Kidney (tissue), 14 donors: ENCODE data around the gene PLEKHF1. TPM values are rescaled to one million over a fixed set of nuclear protein-coding genes. Genes with fewer than 3 reads are reported as not detected.

Source experiments
- DNase-seq, 5 donors: peaks; one replicate each; pipeline ENCODE4 v3.0.0-alpha.2; 2013 to 2020
- FAIRE-seq: peaks from 2 replicates; lab custom pipeline; 2012; peaks lifted over from hg19 to GRCh38; lab: Jason Lieb, UNC
- H3K27ac ChIP-seq, 2 donors: one replicate each; pipeline ENCODE4 v1.7.0; 2013; ENCODE audit warnings: low read depth in 2 of 2, low read length in 2 of 2, inconsistent platforms in 1 of 2
- H3K27me3 ChIP-seq: one replicate; pipeline ENCODE4 v1.7.1; 2013; ENCODE audit warnings: low read length, inconsistent platforms; ENCODE audit not compliant: control insufficient read depth, insufficient read depth
- H3K36me3 ChIP-seq, 3 donors: one replicate each; pipeline versions ENCODE4 v1.7.0 to v1.7.1; 2013; ENCODE audit warnings: low read length in 3 of 3, control low read depth in 1 of 3, inconsistent platforms in 1 of 3; ENCODE audit not compliant: insufficient read depth in 3 of 3, control insufficient read depth in 2 of 3
- H3K4me1 ChIP-seq, 3 donors: one replicate each; pipeline versions ENCODE4 v1.7.0 to v1.7.1; 2013; ENCODE audit warnings: low read length in 3 of 3, inconsistent platforms in 1 of 3, low read depth in 1 of 3; ENCODE audit not compliant: control insufficient read depth in 2 of 3, insufficient read depth in 2 of 3
- H3K4me3 ChIP-seq, 3 donors: one replicate each; pipeline versions ENCODE4 v1.7.0 to v1.8.1; 2013; ENCODE audit warnings: low read length in 3 of 3, control low read depth in 1 of 3, inconsistent platforms in 1 of 3
- H3K9ac ChIP-seq, 3 donors: one replicate each; pipeline versions ENCODE4 v1.7.0 to v1.7.1; 2013; ENCODE audit warnings: low read length in 3 of 3, control low read depth in 1 of 3, inconsistent platforms in 1 of 3
- H3K9me3 ChIP-seq, 3 donors: one replicate each; pipeline versions ENCODE4 v1.7.0 to v1.7.1; 2013; ENCODE audit warnings: low read length in 3 of 3, control low read depth in 1 of 3, inconsistent platforms in 1 of 3; ENCODE audit not compliant: control insufficient read depth in 2 of 3, insufficient read depth in 1 of 3
- CTCF ChIP-seq: IDR thresholded peaks from 3 replicates; pipeline ENCODE4 v1.5.1; 2012; ENCODE audit warnings: mild to moderate bottlenecking, moderate library complexity, borderline replicate concordance; ENCODE audit not compliant: insufficient read depth; ENCODE audit errors: extremely low read depth
- intact Hi-C: fragments of 100-400 bp; cut with DNase I; formaldehyde crosslinking; loops from one replicate; pipeline ENCODE4 v1.11.1; 2022
- polyA plus RNA-seq: library from polyadenylated mRNA; stranded (reverse); fragments of 350-450 nt; fragmentation: Illumina TruSeq; extraction: RNeasy Lipid Tissue Mini Kit (QIAGEN cat#74804); gene quantifications from one replicate; pipeline ENCODE4 v1.2.3, GENCODE V29; 2014; ENCODE audit warnings: low read depth, low replicate concordance; ENCODE audit not compliant: insufficient read depth
- total RNA-seq: library from RNA; stranded (reverse); fragmentation: NEBNext Ultra II Directional; extraction: Animal tissue kit (Norgen Biotek cat#: 25700); gene quantifications from one replicate; pipeline ENCODE4 v1.2.1, GENCODE V29; 2021
- donor health status: control.
- donor health status: control.
- donor health status: control.
- donor health status: control.
- donor health status: control.
- donor health status: DM: yes; HTN: yes; CAD: no.
- donor health status: Normal renal cell carcinoma (clear cell type).

PLEKHF1 gene
- total and polyA plus RNA-seq, 2 donors from 2014 or later, result 7.1 to 11.7 TPM

- Histone ChIP-seq H3K4me3 (no peak overlapping the region), H3K9me3 (no peaks in the 10 kb centered on the region), H3K36me3 (peaks cover 0 to 2% (median 0%) of the 10 kb centered on the region in 3 donors), H3K4me1 (peaks cover 0 to 6% (median 0%) of the 10 kb centered on the region in 3 donors), H3K9ac (no peak overlapping the region), H3K27me3 (no peaks in the 10 kb centered on the region), H3K27ac (no peak overlapping the region)
- DNase-seq (peak in 1 of 5 donors; percentile 54), FAIRE-seq (no peak)
- TF ChIP-seq CTCF, result no peak
- intact Hi-C loops, result no loop called here
Observed at GRCh38 chr19:29675650-29676186, 10.5 kb downstream of the PLEKHF1 start.

- no peak for FAIRE-seq
- no peak for TF ChIP-seq CTCF
Observed at GRCh38 chr19:29676586-29676985, 11.3 kb downstream of the PLEKHF1 start.

GRCh38 chr19:29677001-29677817 is 11.9 kb downstream of the PLEKHF1 start:
- Histone ChIP-seq H3K9ac (no peak overlapping the region), H3K27me3 (no peaks in the 10 kb centered on the region), H3K36me3 (peaks cover 0 to 2% (median 0%) of the 10 kb centered on the region in 3 donors), H3K4me1 (peaks cover 0 to 6% (median 0%) of the 10 kb centered on the region in 3 donors), H3K4me3 (no peak overlapping the region), H3K27ac (no peak overlapping the region), H3K9me3 (no peaks in the 10 kb centered on the region)
- DNase-seq (peak in 2 of 5 donors; percentile 30 to 61), FAIRE-seq (no peak)
- intact Hi-C loops, result no loop called here
- no peak for TF ChIP-seq CTCF

More at GRCh38 chr19:29676586-29676985, 11.3 kb downstream of the PLEKHF1 start:
- Histone ChIP-seq H3K36me3 (peaks cover 0 to 2% (median 0%) of the 10 kb centered on the region in 3 donors), H3K9me3 (no peaks in the 10 kb centered on the region), H3K9ac (no peak overlapping the region), H3K4me1 (peaks cover 0 to 6% (median 0%) of the 10 kb centered on the region in 3 donors), H3K27ac (no peak overlapping the region), H3K4me3 (no peak overlapping the region), H3K27me3 (no peaks in the 10 kb centered on the region)
- intact Hi-C loops, result no loop called here
- peak in 1 of 5 donors; percentile 46 for DNase-seq
